IMR-90 (cell line): Measurements from ENCODE around the gene PTCD1.

ENCODE experiments used
- BHLHE40 ChIP-seq: fragments of 150-350 bp; IDR thresholded peaks from 2 replicates; pipeline ENCODE4 v1.6.1; 2016; ENCODE audit warnings: mild to moderate bottlenecking, low read depth, low read length
- CEBPB ChIP-seq: IDR thresholded peaks from 2 replicates; pipeline ENCODE4 v1.6.1; 2012; ENCODE audit warnings: low read depth, low read length, improper control_type of control experiment
- FOS ChIP-seq: fragments of 150-350 bp; IDR thresholded peaks from 2 replicates; pipeline ENCODE4 v1.6.1; 2016; ENCODE audit warnings: low read depth, low read length
- MAZ ChIP-seq: IDR thresholded peaks from 2 replicates; pipeline ENCODE4 v1.6.1; 2012; ENCODE audit warnings: low read depth, mild to moderate bottlenecking, low read length, improper control_type of control experiment, moderate library complexity, borderline replicate concordance
- MXI1 ChIP-seq: IDR thresholded peaks from 2 replicates; pipeline ENCODE4 v1.6.1; 2012; ENCODE audit warnings: low read depth, mild to moderate bottlenecking, low read length, moderate library complexity, borderline replicate concordance
- NFE2L2 ChIP-seq: fragments of 150-350 bp; IDR thresholded peaks from 2 replicates; pipeline ENCODE4 v1.6.1; 2016; ENCODE audit warnings: low read depth, mild to moderate bottlenecking, low read length
- POLR2A ChIP-seq: IDR thresholded peaks from 2 replicates; pipeline ENCODE4 v1.6.1; 2012; ENCODE audit warnings: mild to moderate bottlenecking, low read depth, low read length
- RAD21 ChIP-seq: IDR thresholded peaks from 2 replicates; pipeline ENCODE4 v1.6.1; 2012; ENCODE audit warnings: low read length, improper control_type of control experiment
- RFX5 ChIP-seq: IDR thresholded peaks from 2 replicates; pipeline ENCODE4 v1.8.0; 2012; ENCODE audit warnings: low read depth, mild to moderate bottlenecking, low read length, moderate library complexity
- SMC3 ChIP-seq: fragments of 150-350 bp; IDR thresholded peaks from 2 replicates; pipeline ENCODE4 v1.6.1; 2016; ENCODE audit warnings: low read depth, mild to moderate bottlenecking, antibody characterized with exemption, low read length, moderate library complexity
- TF ChIP-seq, protein P1 (sequence below): conservative IDR thresholded peaks from 2 replicates; pipeline ENCODE4 v1.5.1; 2012; ENCODE audit warnings: mild to moderate bottlenecking, low read depth, low read length, improper control_type of control experiment
- TF ChIP-seq, protein P2 (sequence below): fragments of 150-350 bp; IDR thresholded peaks from 2 replicates; pipeline ENCODE4 v1.6.1; 2016; ENCODE audit warnings: low read depth, mild to moderate bottlenecking, low read length, moderate library complexity, borderline replicate concordance
- TF ChIP-seq, protein P3 (sequence below): fragments of 150-350 bp; IDR thresholded peaks from 2 replicates; pipeline ENCODE4 v1.6.1; 2017; ENCODE audit warnings: mild to moderate bottlenecking, antibody characterized with exemption, low read length, low read depth

DNA sequence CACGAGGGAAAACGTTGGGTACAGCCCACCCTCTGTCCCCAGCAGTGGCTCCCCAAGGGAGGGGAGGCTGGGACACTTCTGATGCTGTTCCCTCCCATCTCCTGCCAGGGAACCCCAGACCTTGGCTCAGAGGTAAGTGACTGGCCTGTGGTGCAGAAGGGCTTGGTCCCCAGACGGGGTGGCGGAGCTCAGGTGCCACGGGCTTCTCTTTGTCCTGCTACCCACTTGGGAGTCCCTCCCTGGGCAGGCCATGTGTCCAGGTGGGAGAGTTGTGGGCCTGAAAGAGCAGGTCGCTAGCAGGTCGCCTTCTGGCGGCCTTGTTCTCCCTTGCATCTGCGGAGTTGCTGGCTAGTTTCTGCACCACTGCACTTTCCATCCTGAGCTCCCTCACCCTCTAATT, 17.3 kb upstream of the PTCD1 start:
- TF ChIP-seq, protein P1, sequence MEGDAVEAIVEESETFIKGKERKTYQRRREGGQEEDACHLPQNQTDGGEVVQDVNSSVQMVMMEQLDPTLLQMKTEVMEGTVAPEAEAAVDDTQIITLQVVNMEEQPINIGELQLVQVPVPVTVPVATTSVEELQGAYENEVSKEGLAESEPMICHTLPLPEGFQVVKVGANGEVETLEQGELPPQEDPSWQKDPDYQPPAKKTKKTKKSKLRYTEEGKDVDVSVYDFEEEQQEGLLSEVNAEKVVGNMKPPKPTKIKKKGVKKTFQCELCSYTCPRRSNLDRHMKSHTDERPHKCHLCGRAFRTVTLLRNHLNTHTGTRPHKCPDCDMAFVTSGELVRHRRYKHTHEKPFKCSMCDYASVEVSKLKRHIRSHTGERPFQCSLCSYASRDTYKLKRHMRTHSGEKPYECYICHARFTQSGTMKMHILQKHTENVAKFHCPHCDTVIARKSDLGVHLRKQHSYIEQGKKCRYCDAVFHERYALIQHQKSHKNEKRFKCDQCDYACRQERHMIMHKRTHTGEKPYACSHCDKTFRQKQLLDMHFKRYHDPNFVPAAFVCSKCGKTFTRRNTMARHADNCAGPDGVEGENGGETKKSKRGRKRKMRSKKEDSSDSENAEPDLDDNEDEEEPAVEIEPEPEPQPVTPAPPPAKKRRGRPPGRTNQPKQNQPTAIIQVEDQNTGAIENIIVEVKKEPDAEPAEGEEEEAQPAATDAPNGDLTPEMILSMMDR, result no peak
- TF ChIP-seq, protein P2, sequence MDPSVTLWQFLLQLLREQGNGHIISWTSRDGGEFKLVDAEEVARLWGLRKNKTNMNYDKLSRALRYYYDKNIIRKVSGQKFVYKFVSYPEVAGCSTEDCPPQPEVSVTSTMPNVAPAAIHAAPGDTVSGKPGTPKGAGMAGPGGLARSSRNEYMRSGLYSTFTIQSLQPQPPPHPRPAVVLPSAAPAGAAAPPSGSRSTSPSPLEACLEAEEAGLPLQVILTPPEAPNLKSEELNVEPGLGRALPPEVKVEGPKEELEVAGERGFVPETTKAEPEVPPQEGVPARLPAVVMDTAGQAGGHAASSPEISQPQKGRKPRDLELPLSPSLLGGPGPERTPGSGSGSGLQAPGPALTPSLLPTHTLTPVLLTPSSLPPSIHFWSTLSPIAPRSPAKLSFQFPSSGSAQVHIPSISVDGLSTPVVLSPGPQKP, result no peak
- TF ChIP-seq SMC3, result no peak
- TF ChIP-seq, protein P3, sequence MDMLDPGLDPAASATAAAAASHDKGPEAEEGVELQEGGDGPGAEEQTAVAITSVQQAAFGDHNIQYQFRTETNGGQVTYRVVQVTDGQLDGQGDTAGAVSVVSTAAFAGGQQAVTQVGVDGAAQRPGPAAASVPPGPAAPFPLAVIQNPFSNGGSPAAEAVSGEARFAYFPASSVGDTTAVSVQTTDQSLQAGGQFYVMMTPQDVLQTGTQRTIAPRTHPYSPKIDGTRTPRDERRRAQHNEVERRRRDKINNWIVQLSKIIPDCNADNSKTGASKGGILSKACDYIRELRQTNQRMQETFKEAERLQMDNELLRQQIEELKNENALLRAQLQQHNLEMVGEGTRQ, result no peak
- TF ChIP-seq POLR2A, result no peak
- no peak for TF ChIP-seq RAD21
- no peak for TF ChIP-seq CEBPB
- no peak for TF ChIP-seq NFE2L2
- TF ChIP-seq MAZ, result no peak
- no peak for TF ChIP-seq RFX5
- no peak for TF ChIP-seq BHLHE40
- TF ChIP-seq MXI1, result no peak
- no peak for TF ChIP-seq FOS
